HG03457 (cell line): ENCODE results near the gene TMSB4X.
A peak's percentile ranks its signal among the peaks of the same experiment; 100 is the strongest.
"Not testable (repeated sequence)": the region's sequence is repeated elsewhere in the genome, so short reads cannot be mapped to it uniquely, and the experiment has no call there.

Experiments used
- ATAC-seq: cut with Tn5 transposase; IDR thresholded peaks from one replicate; pipeline ENCODE4 v1.9.1; 2021; ENCODE audit warnings: moderate number of reproducible peaks; ENCODE audit not compliant: unreplicated experiment

TMSB4X gene

GRCh38 chrX:12994321-12994720 lies 19.4 kb downstream of the TMSB4X start:
- ATAC-seq, result no peak

GRCh38 chrX:12996934-12997435 lies 22.1 kb downstream of the TMSB4X start:
- no peak for ATAC-seq

GRCh38 chrX:12997906-12998687 lies 23.2 kb downstream of the TMSB4X start:
- ATAC-seq, result no peak

GRCh38 chrX:12999422-12999821 lies 24.5 kb downstream of the TMSB4X start:
- no peak for ATAC-seq

GRCh38 chrX:13000301-13000811 lies 25.4 kb downstream of the TMSB4X start:
- no peak for ATAC-seq

GRCh38 chrX:13001097-13001496 lies 26.2 kb downstream of the TMSB4X start:
- ATAC-seq, result no peak

GRCh38 chrX:13001961-13002671 lies 27.2 kb downstream of the TMSB4X start:
- no peak for ATAC-seq

GRCh38 chrX:13005661-13006473 lies 31.0 kb downstream of the TMSB4X start:
- ATAC-seq, result peak; percentile 41

- ATAC-seq, result no peak
Measured at GRCh38 chrX:13007519-13008188, 32.7 kb downstream of the TMSB4X start.

GRCh38 chrX:13008189-13008533 lies 33.3 kb downstream of the TMSB4X start:
- no peak for ATAC-seq

GRCh38 chrX:13008851-13009250 lies 33.9 kb downstream of the TMSB4X start:
- ATAC-seq, result no peak

GRCh38 chrX:13009273-13009672 lies 34.4 kb downstream of the TMSB4X start:
- no peak for ATAC-seq

GRCh38 chrX:13009844-13010243 lies 34.9 kb downstream of the TMSB4X start:
- ATAC-seq, result no peak

GRCh38 chrX:13010546-13010945 lies 35.6 kb downstream of the TMSB4X start:
- ATAC-seq, result no peak

GRCh38 chrX:13013363-13014110 lies 38.6 kb downstream of the TMSB4X start:
- peak; percentile 64 for ATAC-seq

- ATAC-seq, result no peak
Measured at GRCh38 chrX:13014111-13015096, 39.5 kb downstream of the TMSB4X start.

- no peak for ATAC-seq
Measured at GRCh38 chrX:13015536-13016236, 40.8 kb downstream of the TMSB4X start.

- ATAC-seq, result not testable (repeated sequence)
Measured at GRCh38 chrX:13016731-13017130, 41.8 kb downstream of the TMSB4X start.
